ENCODE data around the gene SLC9A8.
"Not testable (repeated sequence)": the region's sequence is repeated elsewhere in the genome, so short reads cannot be mapped to it uniquely, and the experiment has no call there.

SLC9A8 gene

GRCh38 chr20:49850463-49851230 is 38.0 kb downstream of the SLC9A8 start:
- no peak for DNase-seq (ENCODE audit: low read depth in 2 of 2)

GRCh38 chr20:49851231-49851705 is 38.6 kb downstream of the SLC9A8 start:
- no peak for DNase-seq (ENCODE audit: low read depth in 2 of 2)

GRCh38 chr20:49851991-49852390 is 39.4 kb downstream of the SLC9A8 start:
- DNase-seq (ENCODE audit: low read depth in 2 of 2): no peak

GRCh38 chr20:49852522-49853080 is 40.0 kb downstream of the SLC9A8 start:
- DNase-seq (ENCODE audit: low read depth in 2 of 2): no peak

GRCh38 chr20:49853640-49854039 is 41.0 kb downstream of the SLC9A8 start:
- DNase-seq (ENCODE audit: low read depth in 2 of 2): no peak

GRCh38 chr20:49854190-49854875 is 41.7 kb downstream of the SLC9A8 start:
- DNase-seq (ENCODE audit: low read depth in 2 of 2): no peak

GRCh38 chr20:49856904-49857303 is 44.3 kb downstream of the SLC9A8 start:
- no peak for DNase-seq (ENCODE audit: low read depth in 2 of 2)

GRCh38 chr20:49858076-49858585 is 45.5 kb downstream of the SLC9A8 start:
- no peak for DNase-seq (ENCODE audit: low read depth in 2 of 2)

GRCh38 chr20:49859011-49859410 is 46.4 kb downstream of the SLC9A8 start:
- no peak for DNase-seq (ENCODE audit: low read depth in 2 of 2)

GRCh38 chr20:49859807-49860206 is 47.2 kb downstream of the SLC9A8 start:
- DNase-seq (ENCODE audit: low read depth in 2 of 2): no peak

- not testable (repeated sequence) for DNase-seq (ENCODE audit: low read depth in 2 of 2)
Observed at GRCh38 chr20:49861232-49861631, 48.6 kb downstream of the SLC9A8 start.

- no peak for DNase-seq (ENCODE audit: low read depth in 2 of 2)
Observed at GRCh38 chr20:49862607-49863200, 50.1 kb downstream of the SLC9A8 start.

GRCh38 chr20:49863666-49864065 is 51.0 kb downstream of the SLC9A8 start:
- DNase-seq (ENCODE audit: low read depth in 2 of 2): no peak

GRCh38 chr20:49865559-49865958 is 52.9 kb downstream of the SLC9A8 start:
- DNase-seq (ENCODE audit: low read depth in 2 of 2): no peak

- no peak for DNase-seq (ENCODE audit: low read depth in 2 of 2)
Observed at GRCh38 chr20:49866051-49866450, 53.4 kb downstream of the SLC9A8 start.

GRCh38 chr20:49867453-49868215 is 55.0 kb downstream of the SLC9A8 start:
- DNase-seq (ENCODE audit: low read depth in 2 of 2): no peak

GRCh38 chr20:49868538-49868937 is 55.9 kb downstream of the SLC9A8 start:
- DNase-seq (ENCODE audit: low read depth in 2 of 2): no peak

GRCh38 chr20:49868964-49869363 is 56.3 kb downstream of the SLC9A8 start:
- DNase-seq (ENCODE audit: low read depth in 2 of 2): no peak

- DNase-seq (ENCODE audit: low read depth in 2 of 2): no peak
Observed at GRCh38 chr20:49870261-49870660, 57.6 kb downstream of the SLC9A8 start.

- DNase-seq (ENCODE audit: low read depth in 2 of 2): no peak
Observed at GRCh38 chr20:49871391-49871948, 58.8 kb downstream of the SLC9A8 start.

- no peak for DNase-seq (ENCODE audit: low read depth in 2 of 2)
Observed at GRCh38 chr20:49872056-49872455, 59.4 kb downstream of the SLC9A8 start.

Data from stimulated activated CD8-positive, alpha-beta memory T cell treated with anti-CD3 and anti-CD28 coated beads, Interleukin-7, amount 100 ng/mL, for 1 hour (primary cell).